HuH-7.5 (cell line): ENCODE data around the gene PTTG1IP2.
"Not testable (repeated sequence)": the region's sequence is repeated elsewhere in the genome, so short reads cannot be mapped to it uniquely, and the experiment has no call there.

Source experiments
- DNase-seq: peaks from one replicate; pipeline ENCODE4 v3.0.0; 2011; ENCODE audit warnings: low spot score

The PTTG1IP2 gene

GRCh38 chr7:90469554-90469953 lies at the start of gene PTTG1IP2:
TSS of gene PTTG1IP2 (plus strand) at chr7:90469639. CDS start at chr7:90469787, 148 bp downstream.
- no peak for DNase-seq

GRCh38 chr7:90421651-90422050 lies 47.8 kb upstream of the PTTG1IP2 start:
- DNase-seq = no peak

GRCh38 chr7:90424720-90425119 lies 44.7 kb upstream of the PTTG1IP2 start:
- no peak for DNase-seq

- DNase-seq = no peak
Measured at GRCh38 chr7:90425376-90425775, 44.1 kb upstream of the PTTG1IP2 start.

GRCh38 chr7:90430614-90431460 lies 38.6 kb upstream of the PTTG1IP2 start:
- DNase-seq = no peak

GRCh38 chr7:90432752-90433151 lies 36.7 kb upstream of the PTTG1IP2 start:
- DNase-seq = no peak

- no peak for DNase-seq
Measured at GRCh38 chr7:90433221-90433620, 36.2 kb upstream of the PTTG1IP2 start.

GRCh38 chr7:90445633-90446032 lies 23.8 kb upstream of the PTTG1IP2 start:
- DNase-seq = no peak

GRCh38 chr7:90446137-90446899 lies 23.1 kb upstream of the PTTG1IP2 start:
- no peak for DNase-seq

- no peak for DNase-seq
Measured at GRCh38 chr7:90453259-90453891, 16.1 kb upstream of the PTTG1IP2 start.

- no peak for DNase-seq
Measured at GRCh38 chr7:90453931-90454330, 15.5 kb upstream of the PTTG1IP2 start.

- peak; percentile 13 for DNase-seq
Measured at GRCh38 chr7:90455163-90456030, 14.0 kb upstream of the PTTG1IP2 start.

GRCh38 chr7:90458104-90458503 lies 11.3 kb upstream of the PTTG1IP2 start:
- no peak for DNase-seq

GRCh38 chr7:90459888-90460287 lies 9.6 kb upstream of the PTTG1IP2 start:
- peak; percentile 10 for DNase-seq

- DNase-seq = no peak
Measured at GRCh38 chr7:90461219-90461618, 8.2 kb upstream of the PTTG1IP2 start.

- not testable (repeated sequence) for DNase-seq
Measured at GRCh38 chr7:90463151-90463628, 6.2 kb upstream of the PTTG1IP2 start.

- no peak for DNase-seq
Measured at GRCh38 chr7:90465816-90466215, 3.6 kb upstream of the PTTG1IP2 start.

- DNase-seq = no peak
Measured at GRCh38 chr7:90472805-90473540, 3.5 kb downstream of the PTTG1IP2 start.

GRCh38 chr7:90473814-90474213 lies 4.4 kb downstream of the PTTG1IP2 start:
- no peak for DNase-seq

GRCh38 chr7:90474284-90475210 lies 5.1 kb downstream of the PTTG1IP2 start:
- no peak for DNase-seq
